RWPE1 (cell line): ENCODE measurements around the gene ZNF212.

Experiments
- CTCF ChIA-PET: fragments of 350-600 bp; sonication (Branson Sonifier 250); formaldehyde crosslinking; extraction: SDS; loops from one replicate; lab custom pipeline; 2021; lab: Yijun Ruan, JAX
- POLR2A ChIA-PET: fragments of 400-600 bp; formaldehyde crosslinking; extraction: SDS; loops from one replicate; lab custom pipeline; 2020; ENCODE audit warnings: antibody characterized with exemption; ENCODE audit not compliant: low non-redundant PET; lab: Yijun Ruan, JAX
- DNase-seq: peaks from one replicate; pipeline ENCODE4 v3.0.0; 2012; ENCODE audit warnings: low spot score
- H3K27ac ChIP-seq: fragments of 450-650 bp; 2 replicates; pipeline ENCODE4 v1.5.1; 2017
- CTCF ChIP-seq: fragments of 450-650 bp; conservative IDR thresholded peaks from 2 replicates; pipeline ENCODE4 v1.5.1; 2017; ENCODE audit warnings: low read depth, mild to moderate bottlenecking

ZNF212 gene

GRCh38 chr7:149255174-149255573 is 15.7 kb downstream of the ZNF212 start:
- CTCF ChIA-PET, result no interaction called here
- POLR2A ChIA-PET, result no interaction called here
- no peak overlapping the region for H3K27ac ChIP-seq
- no peak for TF ChIP-seq CTCF
- DNase-seq, result no peak

GRCh38 chr7:149256568-149256967 is 17.1 kb downstream of the ZNF212 start:
- no peak for TF ChIP-seq CTCF
- ChIA-PET CTCF (no interaction called here), POLR2A (no interaction called here)
- peak overlapping the region; percentile 47 for H3K27ac ChIP-seq
- no peak for DNase-seq

GRCh38 chr7:149257146-149257545 is 17.7 kb downstream of the ZNF212 start:
- DNase-seq, result no peak
- CTCF ChIA-PET, result no interaction called here
- TF ChIP-seq CTCF, result no peak
- POLR2A ChIA-PET, result no interaction called here
- H3K27ac ChIP-seq, result peak overlapping the region; percentile 47

- TF ChIP-seq CTCF, result no peak
- CTCF ChIA-PET, result interaction anchor here (0.6 to 1.0 kb wide), 4 partner anchors 21 to 486 kb away, joined by 3 to 5 read pairs (median 4); partner anchors contain the start of gene ZNF282
- H3K27ac ChIP-seq, result peak overlapping the region; percentile 89
- DNase-seq, result peak; percentile 43
- POLR2A ChIA-PET, result interaction anchor here (0.5 to 0.6 kb wide), 2 partner anchors 142 to 160 kb away, joined by 3 to 12 read pairs; no protein-coding TSS in a partner anchor
These were observed 21.9 kb downstream of the ZNF212 start for GRCh38 chr7:149261316-149261828.

- CTCF ChIA-PET, result interaction anchor here (0.5 to 1.0 kb wide), 4 partner anchors 21 to 485 kb away, joined by 3 to 5 read pairs (median 3); partner anchors contain the start of gene ZNF282
- peak within 1 kb of the TSS; percentile 89 for H3K27ac ChIP-seq
- DNase-seq, result peak; percentile 69
- peak; percentile 97 for TF ChIP-seq CTCF
- POLR2A ChIA-PET, result interaction anchor here (0.5 to 0.6 kb wide), 2 partner anchors 143 to 159 kb away, joined by 3 to 12 read pairs; no protein-coding TSS in a partner anchor
These were observed 22.6 kb downstream of the ZNF212 start, which contains the start of gene ZNF783 for GRCh38 chr7:149261829-149262617. Gene ZNF783 (plus strand): TSS chr7:149262196. CDS start chr7:149262334, 138 bp downstream.

GRCh38 chr7:149266451-149266850 is 27.0 kb downstream of the ZNF212 start:
- no peak for TF ChIP-seq CTCF
- ChIA-PET CTCF (no interaction called here), POLR2A (no interaction called here)
- DNase-seq, result no peak
- no peak overlapping the region for H3K27ac ChIP-seq
